ENCODE measurements around the gene AKAP6.

GRCh38 chr14:32514236-32514635 lies 185.1 kb downstream of the AKAP6 start:
- TF ChIP-seq CTCF (IDR thresholded peaks at IDR 0.05), result no peak
- no peak for TF ChIP-seq POLR2AphosphoS5 (IDR thresholded peaks at IDR 0.05)
- no peak for TF ChIP-seq POLR2A (IDR thresholded peaks at IDR 0.05)
